Astrocyte (in vitro differentiated cells and primary cell): ENCODE measurements around the gene DNASE1L3. TPM values are rescaled to one million over a fixed set of nuclear protein-coding genes. Genes with fewer than 3 reads are reported as not detected.

Experiments
- DNase-seq: peaks from one replicate; pipeline ENCODE4 v3.0.0-alpha.2; 2010; ENCODE audit warnings: low read depth
- FAIRE-seq: peaks from 2 replicates; lab custom pipeline; 2011; peaks lifted over from hg19 to GRCh38; lab: Jason Lieb, UNC
- H2AFZ ChIP-seq: 2 replicates; pipeline ENCODE4 v1.6.0; 2012; ENCODE audit warnings: low read depth, low read length, inconsistent platforms
- H3K27ac ChIP-seq: 2 replicates; pipeline ENCODE4 v1.5.1; 2011; ENCODE audit warnings: low read depth, low read length, inconsistent platforms
- H3K27me3 ChIP-seq: 2 replicates; pipeline ENCODE4 v1.6.0; 2011; ENCODE audit warnings: low read length, inconsistent platforms; ENCODE audit not compliant: insufficient read depth
- H3K36me3 ChIP-seq: 2 replicates; pipeline ENCODE4 v1.5.1; 2011; ENCODE audit warnings: low read length, inconsistent platforms; ENCODE audit not compliant: insufficient read depth
- H3K4me1 ChIP-seq: 2 replicates; pipeline ENCODE4 v1.5.1; 2011; ENCODE audit warnings: low read length, inconsistent platforms; ENCODE audit not compliant: insufficient read depth
- H3K4me2 ChIP-seq: 2 replicates; pipeline ENCODE4 v1.6.0; 2012; ENCODE audit warnings: low read length, inconsistent platforms
- H3K4me3 ChIP-seq: 2 replicates; pipeline ENCODE4 v1.5.1; 2011; ENCODE audit warnings: low read depth, mild to moderate bottlenecking, low read length, inconsistent platforms; ENCODE audit not compliant: insufficient read depth
- H3K79me2 ChIP-seq: 2 replicates; pipeline ENCODE4 v1.6.0; 2012; ENCODE audit warnings: mild to moderate bottlenecking, low read length, inconsistent platforms; ENCODE audit not compliant: insufficient read depth
- H3K9ac ChIP-seq: 2 replicates; pipeline ENCODE4 v1.6.0; 2012; ENCODE audit warnings: mild to moderate bottlenecking, low read length, inconsistent platforms
- H3K9me3 ChIP-seq: 2 replicates; pipeline ENCODE4 v1.5.1; 2012; ENCODE audit warnings: low read depth, mild to moderate bottlenecking, low read length, inconsistent platforms; ENCODE audit not compliant: insufficient read depth
- H4K20me1 ChIP-seq: 2 replicates; pipeline ENCODE4 v1.6.0; 2012; ENCODE audit warnings: low read length, inconsistent platforms; ENCODE audit not compliant: insufficient read depth
- H3K27ac Mint-ChIP-seq: one replicate; pipeline ENCODE4 v1.8.0; 2021; ENCODE audit warnings: mild to moderate bottlenecking, mixed read lengths; ENCODE audit not compliant: unreplicated experiment
- H3K27me3 Mint-ChIP-seq: one replicate; pipeline ENCODE4 v1.8.0; 2021; ENCODE audit warnings: low read depth, mixed read lengths; ENCODE audit not compliant: unreplicated experiment
- H3K36me3 Mint-ChIP-seq: one replicate; pipeline ENCODE4 v1.8.0; 2021; ENCODE audit warnings: low read depth, mixed read lengths; ENCODE audit not compliant: unreplicated experiment
- H3K4me1 Mint-ChIP-seq: one replicate; pipeline ENCODE4 v1.8.0; 2021; ENCODE audit warnings: low read depth, mixed read lengths; ENCODE audit not compliant: unreplicated experiment
- H3K4me3 Mint-ChIP-seq: one replicate; pipeline ENCODE4 v1.8.0; 2021; ENCODE audit warnings: mild to moderate bottlenecking, moderate library complexity, mixed read lengths; ENCODE audit not compliant: unreplicated experiment
- H3K9me3 Mint-ChIP-seq: one replicate; pipeline ENCODE4 v1.8.0; 2021; ENCODE audit warnings: mild to moderate bottlenecking, mixed read lengths; ENCODE audit not compliant: unreplicated experiment
- EZH2 ChIP-seq: IDR thresholded peaks from 2 replicates; pipeline ENCODE4 v1.6.1; 2012; ENCODE audit warnings: mild to moderate bottlenecking, low read length, inconsistent platforms; ENCODE audit not compliant: insufficient read depth
- total RNA-seq: library from RNA; stranded (reverse); gene quantifications from 2 replicates; pipeline ENCODE4 v1.2.1, GENCODE V29; 2021
- TF ChIP-seq, protein P1 (sequence below): IDR thresholded peaks from 2 replicates; pipeline ENCODE4 v1.5.1; 2011; ENCODE audit warnings: low read depth, mild to moderate bottlenecking, inconsistent platforms, low read length, moderate library complexity; ENCODE audit not compliant: insufficient read depth

DNASE1L3 gene
- total RNA-seq, 1 donor from 2014 or later = not detected

DNA sequence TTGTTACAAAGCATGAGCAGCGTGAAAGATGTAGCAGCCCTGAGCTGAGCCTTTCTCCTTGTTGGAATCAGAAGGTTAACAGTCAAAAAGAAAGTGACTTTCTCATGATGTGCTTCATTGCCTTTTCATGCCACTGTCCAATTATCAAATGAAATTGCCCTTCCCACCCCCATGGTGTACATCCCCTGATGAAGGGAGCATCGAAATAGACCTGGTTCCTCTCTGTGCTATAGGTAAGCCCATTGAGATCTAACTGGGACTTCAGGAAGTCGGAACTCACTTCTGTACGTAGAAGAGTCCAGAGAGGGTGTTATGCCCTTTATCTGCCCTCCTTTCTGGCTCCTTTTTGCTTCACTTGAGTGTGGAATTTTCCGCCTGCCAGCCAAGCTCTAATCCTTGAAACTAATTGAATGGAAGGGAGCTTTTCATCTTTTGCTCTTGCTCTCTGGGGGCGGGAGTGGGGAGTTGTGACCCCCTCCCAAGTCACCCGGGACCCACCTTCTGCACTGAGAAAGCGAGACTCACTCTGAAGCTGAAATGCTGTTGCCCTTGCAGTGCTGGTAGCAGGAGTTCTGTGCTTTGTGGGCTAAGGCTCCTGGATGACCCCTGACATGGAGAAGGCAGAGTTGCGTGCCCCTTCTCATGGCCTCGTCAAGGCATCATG, 47.8 kb upstream of the DNASE1L3 start:
- Histone ChIP-seq H3K4me2 (no peak overlapping the region), H2AFZ (no peak overlapping the region), H3K9ac (no peak overlapping the region), H4K20me1 (no peaks in the 10 kb centered on the region), H3K27ac (no peak overlapping the region), H3K4me3 (no peak overlapping the region), H3K9me3 (no peaks in the 10 kb centered on the region), H3K27me3 (no peaks in the 10 kb centered on the region), H3K4me1 (peaks cover 13% of the 10 kb centered on the region), H3K36me3 (no peaks in the 10 kb centered on the region), H3K79me2 (no peaks in the 10 kb centered on the region)
- TF ChIP-seq, protein P1, sequence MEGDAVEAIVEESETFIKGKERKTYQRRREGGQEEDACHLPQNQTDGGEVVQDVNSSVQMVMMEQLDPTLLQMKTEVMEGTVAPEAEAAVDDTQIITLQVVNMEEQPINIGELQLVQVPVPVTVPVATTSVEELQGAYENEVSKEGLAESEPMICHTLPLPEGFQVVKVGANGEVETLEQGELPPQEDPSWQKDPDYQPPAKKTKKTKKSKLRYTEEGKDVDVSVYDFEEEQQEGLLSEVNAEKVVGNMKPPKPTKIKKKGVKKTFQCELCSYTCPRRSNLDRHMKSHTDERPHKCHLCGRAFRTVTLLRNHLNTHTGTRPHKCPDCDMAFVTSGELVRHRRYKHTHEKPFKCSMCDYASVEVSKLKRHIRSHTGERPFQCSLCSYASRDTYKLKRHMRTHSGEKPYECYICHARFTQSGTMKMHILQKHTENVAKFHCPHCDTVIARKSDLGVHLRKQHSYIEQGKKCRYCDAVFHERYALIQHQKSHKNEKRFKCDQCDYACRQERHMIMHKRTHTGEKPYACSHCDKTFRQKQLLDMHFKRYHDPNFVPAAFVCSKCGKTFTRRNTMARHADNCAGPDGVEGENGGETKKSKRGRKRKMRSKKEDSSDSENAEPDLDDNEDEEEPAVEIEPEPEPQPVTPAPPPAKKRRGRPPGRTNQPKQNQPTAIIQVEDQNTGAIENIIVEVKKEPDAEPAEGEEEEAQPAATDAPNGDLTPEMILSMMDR = no peak
- TF ChIP-seq EZH2 = no peak
- DNase-seq (no peak), FAIRE-seq (no peak)
- Mint-ChIP-seq H3K27me3 (no peaks in the 10 kb centered on the region), H3K36me3 (no peaks in the 10 kb centered on the region), H3K27ac (no peak overlapping the region), H3K4me3 (no peak overlapping the region), H3K4me1 (peaks cover 13% of the 10 kb centered on the region), H3K9me3 (no peaks in the 10 kb centered on the region)

GRCh38 chr3:58256511-58256910, 45.7 kb upstream of the DNASE1L3 start:
- Mint-ChIP-seq H3K9me3 (no peaks in the 10 kb centered on the region), H3K4me3 (no peak overlapping the region), H3K36me3 (no peaks in the 10 kb centered on the region), H3K4me1 (peaks cover 13% of the 10 kb centered on the region), H3K27ac (no peak overlapping the region), H3K27me3 (no peaks in the 10 kb centered on the region)
- no peak for TF ChIP-seq EZH2
- TF ChIP-seq, protein P1 = no peak
- DNase-seq (no peak), FAIRE-seq (no peak)
- no peaks in the 10 kb centered on the region for H3K79me2 ChIP-seq
- H3K4me2 ChIP-seq = no peak overlapping the region
- H4K20me1 ChIP-seq = peaks cover 2% of the 10 kb centered on the region
- no peak overlapping the region for H2AFZ ChIP-seq
- no peak overlapping the region for H3K9ac ChIP-seq
- peaks cover 13% of the 10 kb centered on the region for H3K4me1 ChIP-seq
- H3K36me3 ChIP-seq = no peaks in the 10 kb centered on the region
- H3K4me3 ChIP-seq = no peak overlapping the region
- no peak overlapping the region for H3K27ac ChIP-seq
- H3K9me3 ChIP-seq = no peaks in the 10 kb centered on the region
- no peaks in the 10 kb centered on the region for H3K27me3 ChIP-seq

GRCh38 chr3:58256061-58256460, 45.3 kb upstream of the DNASE1L3 start:
- no peaks in the 10 kb centered on the region for H3K9me3 Mint-ChIP-seq
- no peaks in the 10 kb centered on the region for H3K27me3 ChIP-seq
- H3K27ac Mint-ChIP-seq = no peak overlapping the region
- H3K4me1 ChIP-seq = peaks cover 13% of the 10 kb centered on the region
- H3K9me3 ChIP-seq = no peaks in the 10 kb centered on the region
- peaks cover 2% of the 10 kb centered on the region for H4K20me1 ChIP-seq
- H3K27me3 Mint-ChIP-seq = no peaks in the 10 kb centered on the region
- H3K36me3 ChIP-seq = no peaks in the 10 kb centered on the region
- H3K79me2 ChIP-seq = no peaks in the 10 kb centered on the region
- no peak for FAIRE-seq
- no peak for TF ChIP-seq EZH2
- TF ChIP-seq, protein P1 = no peak
- H3K4me1 Mint-ChIP-seq = peaks cover 13% of the 10 kb centered on the region
- H3K4me3 ChIP-seq = no peak overlapping the region
- no peak overlapping the region for H3K4me2 ChIP-seq
- H3K36me3 Mint-ChIP-seq = no peaks in the 10 kb centered on the region
- no peak overlapping the region for H3K9ac ChIP-seq
- no peak for DNase-seq
- no peak overlapping the region for H3K27ac ChIP-seq
- no peak overlapping the region for H2AFZ ChIP-seq
- H3K4me3 Mint-ChIP-seq = no peak overlapping the region
